Stimulated activated CD4-positive, alpha-beta T cell treated with anti-CD3 and anti-CD28 coated beads, Interleukin-2, amount 100 ng/mL, for 48 hours (primary cell): ENCODE results near the gene RD3L.
"Not testable (repeated sequence)": the region's sequence is repeated elsewhere in the genome, so short reads cannot be mapped to it uniquely, and the experiment has no call there.

Source experiments
- DNase-seq, 2 donors: peaks; one replicate each; pipeline ENCODE4 v3.0.0-alpha.2; 2020

The RD3L gene

DNA sequence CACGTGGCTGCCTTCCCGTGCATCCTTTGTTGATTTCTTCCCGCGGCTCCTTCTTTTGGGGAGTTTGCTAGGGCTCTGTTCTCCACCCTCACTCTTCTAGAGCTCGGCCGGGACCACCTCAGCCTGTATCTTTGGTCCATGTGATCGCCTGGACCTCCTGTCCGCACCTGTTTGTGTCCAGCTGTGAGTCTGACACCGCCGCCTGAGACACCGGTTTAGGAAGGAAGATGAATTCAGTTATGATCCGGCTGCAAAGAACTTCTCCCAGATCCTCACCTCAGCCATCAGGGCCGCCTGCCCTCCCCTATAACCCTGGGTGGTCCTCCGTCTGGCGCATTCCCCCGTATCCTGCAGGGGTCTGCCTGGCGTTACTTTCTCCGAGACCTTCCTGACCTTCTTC, 14.8 kb downstream of the RD3L start:
- no peak for DNase-seq

DNA sequence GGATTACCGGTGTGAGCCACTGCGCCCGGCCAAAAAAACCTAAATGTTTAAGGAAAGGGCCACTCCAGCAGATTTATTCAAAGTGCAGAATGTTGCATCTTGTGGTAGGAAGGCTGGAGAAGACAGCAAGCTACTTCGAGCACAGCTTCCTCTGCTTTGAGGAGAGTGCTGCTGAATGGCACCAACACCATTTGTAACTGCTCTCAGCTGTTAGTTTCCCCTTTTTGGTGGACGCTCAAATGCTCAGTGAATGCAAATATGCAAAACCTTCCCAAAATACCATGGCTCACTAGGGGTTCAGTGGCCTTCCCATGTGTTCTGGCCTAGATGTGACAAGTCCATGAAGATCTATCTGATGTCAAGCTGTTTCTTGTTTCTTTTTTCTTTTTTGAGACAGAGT, 17.0 kb downstream of the RD3L start:
- no peak for DNase-seq

DNA sequence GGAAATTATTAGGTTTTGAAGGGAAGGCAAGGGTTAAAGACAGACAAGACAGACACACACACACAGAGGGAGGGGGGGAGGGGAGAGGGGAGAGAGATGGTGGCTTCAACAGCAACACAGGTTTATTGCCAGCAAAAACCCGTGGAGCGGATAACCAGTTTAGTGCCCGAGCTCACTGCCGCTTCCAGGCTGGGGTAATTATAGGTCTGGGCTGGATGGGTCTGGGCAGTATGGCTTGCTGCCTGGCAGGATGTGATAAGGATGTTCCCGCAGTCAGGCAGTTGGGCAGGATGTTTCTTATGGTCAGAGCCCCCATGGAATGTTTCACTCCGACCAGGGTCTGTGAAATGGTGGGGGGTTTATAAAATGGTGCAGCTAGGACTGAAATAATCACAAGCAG, 18.5 kb downstream of the RD3L start:
- no peak for DNase-seq

DNA sequence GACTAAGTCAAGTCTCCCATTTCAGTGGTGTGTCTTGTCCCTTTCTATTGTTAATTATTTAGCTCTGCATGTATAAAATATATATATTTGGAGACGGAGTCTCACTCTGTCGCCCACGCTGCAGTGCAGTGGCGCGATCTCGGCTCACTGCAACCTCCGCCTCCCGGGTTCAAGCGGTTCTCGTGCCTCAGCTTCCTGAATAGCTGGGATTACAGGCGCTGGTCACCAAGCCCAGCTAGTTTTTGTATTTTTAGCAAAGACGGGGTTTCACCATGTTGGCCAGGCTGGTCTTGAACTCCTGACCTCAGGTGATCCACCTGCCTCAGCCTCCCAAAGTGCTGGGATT, 20.5 kb downstream of the RD3L start:
- DNase-seq, result not testable (repeated sequence)

DNA sequence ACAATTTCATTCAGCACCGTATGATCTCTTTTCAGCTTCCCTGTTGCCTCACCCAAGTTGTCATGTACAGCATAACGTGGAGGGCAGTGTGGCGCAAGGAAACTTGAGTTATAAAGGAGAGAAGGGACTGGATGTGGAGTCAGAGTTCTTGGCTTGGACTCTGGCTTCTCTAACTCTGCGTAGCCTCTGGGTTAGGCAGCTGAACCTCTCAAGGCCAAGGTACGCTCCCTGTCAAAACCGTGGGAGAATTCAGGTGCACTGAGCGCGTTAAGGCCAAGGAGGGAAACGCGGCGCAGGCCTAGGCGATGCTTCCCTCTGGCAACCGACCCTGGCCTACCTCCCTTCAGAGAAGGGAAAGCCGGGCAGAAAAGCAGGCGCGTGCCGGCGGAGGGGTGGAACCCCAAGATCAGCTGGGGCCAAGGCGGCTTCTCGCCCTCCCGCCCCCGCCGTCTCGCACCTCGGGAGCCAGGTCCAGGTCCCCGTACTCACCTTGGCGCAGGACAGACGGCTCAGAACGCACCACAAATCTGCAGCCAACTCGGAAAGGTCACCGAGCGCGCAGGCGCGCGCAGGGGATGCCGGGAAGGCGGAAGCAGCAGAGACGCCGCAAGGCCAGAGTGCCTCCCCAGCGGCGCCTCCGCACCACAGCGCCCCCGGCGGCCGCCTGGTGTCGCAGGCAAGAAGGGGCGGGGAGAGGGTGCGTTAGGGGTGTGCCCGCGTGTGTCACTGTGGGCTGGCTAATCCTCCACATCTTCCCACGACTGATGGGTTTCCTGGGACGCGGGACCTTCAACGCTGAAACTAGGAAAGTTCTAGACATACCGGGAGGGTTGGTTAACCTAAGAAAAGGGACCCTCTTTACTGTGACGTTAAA, 21.1 kb downstream of the RD3L start:
- peak; percentile 93 to 95 for DNase-seq

DNA sequence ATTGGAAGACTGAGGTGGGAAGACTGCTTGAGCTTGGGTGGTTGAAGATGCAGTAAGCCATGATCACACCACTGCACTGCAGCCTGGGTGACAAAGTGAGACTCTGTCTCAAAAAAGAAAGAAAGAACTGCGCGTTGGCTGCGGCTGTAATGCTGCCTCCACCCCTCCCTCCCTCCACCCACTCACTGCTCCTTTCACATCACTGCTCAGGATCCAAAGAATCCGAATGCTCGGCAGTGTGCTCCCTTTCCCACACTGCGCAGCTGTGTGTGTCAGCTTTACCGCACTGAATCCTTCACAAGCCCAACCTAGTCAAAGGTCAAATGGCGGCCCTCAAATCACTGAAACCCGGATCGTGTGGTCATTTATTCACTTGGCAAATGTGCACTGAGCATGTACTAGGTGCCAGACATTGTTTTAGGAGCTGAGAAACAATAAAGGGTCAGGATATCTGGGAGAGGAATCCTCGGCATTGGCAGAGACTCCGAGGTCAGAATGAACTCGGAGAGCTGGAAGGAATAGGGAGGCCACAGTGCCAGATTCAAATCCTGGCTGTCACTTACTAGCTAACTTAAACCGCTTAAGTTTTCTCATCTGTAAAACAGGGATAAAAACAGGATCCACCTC, 25.6 kb downstream of the RD3L start:
- DNase-seq, result no peak

DNA sequence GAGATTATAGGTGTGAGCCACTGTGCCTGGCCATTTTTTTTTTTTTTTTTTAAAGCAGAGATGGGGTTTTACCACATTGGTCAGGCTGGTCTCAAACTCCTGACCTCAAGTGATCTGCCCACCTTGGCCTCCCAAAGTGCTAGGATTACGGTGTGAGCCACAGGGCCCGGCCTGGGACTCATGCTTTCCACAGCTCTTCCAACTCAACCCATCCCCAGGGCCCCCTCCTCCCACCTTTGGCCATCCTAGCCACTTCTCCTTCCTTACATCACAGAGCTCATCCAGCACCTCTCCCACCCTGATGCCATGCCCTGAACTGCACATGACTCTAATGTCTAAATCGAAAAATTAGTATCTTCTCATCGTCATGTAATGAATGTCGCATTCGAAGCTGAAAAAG, 26.7 kb downstream of the RD3L start:
- DNase-seq, result no peak

DNA sequence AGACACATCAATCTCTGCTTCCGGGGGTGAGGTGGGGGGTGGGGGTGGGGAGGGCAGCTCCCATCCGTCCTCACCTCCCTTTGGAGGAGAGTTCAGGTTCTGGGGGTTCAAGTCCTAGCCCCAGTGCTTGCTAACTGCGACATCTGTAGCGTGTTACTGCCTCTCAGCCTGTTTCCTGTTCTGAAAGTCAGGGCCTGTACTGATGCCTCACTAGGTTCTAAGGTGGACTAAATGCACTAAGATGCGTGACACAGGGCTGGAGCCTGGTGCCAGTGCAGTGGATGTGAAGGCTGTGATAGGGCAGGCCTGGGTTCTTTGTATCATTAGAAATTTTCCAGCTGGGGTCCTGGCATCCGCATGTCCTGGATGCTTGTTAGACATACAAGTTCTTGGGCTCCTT, 31.3 kb downstream of the RD3L start:
- no peak for DNase-seq

DNA sequence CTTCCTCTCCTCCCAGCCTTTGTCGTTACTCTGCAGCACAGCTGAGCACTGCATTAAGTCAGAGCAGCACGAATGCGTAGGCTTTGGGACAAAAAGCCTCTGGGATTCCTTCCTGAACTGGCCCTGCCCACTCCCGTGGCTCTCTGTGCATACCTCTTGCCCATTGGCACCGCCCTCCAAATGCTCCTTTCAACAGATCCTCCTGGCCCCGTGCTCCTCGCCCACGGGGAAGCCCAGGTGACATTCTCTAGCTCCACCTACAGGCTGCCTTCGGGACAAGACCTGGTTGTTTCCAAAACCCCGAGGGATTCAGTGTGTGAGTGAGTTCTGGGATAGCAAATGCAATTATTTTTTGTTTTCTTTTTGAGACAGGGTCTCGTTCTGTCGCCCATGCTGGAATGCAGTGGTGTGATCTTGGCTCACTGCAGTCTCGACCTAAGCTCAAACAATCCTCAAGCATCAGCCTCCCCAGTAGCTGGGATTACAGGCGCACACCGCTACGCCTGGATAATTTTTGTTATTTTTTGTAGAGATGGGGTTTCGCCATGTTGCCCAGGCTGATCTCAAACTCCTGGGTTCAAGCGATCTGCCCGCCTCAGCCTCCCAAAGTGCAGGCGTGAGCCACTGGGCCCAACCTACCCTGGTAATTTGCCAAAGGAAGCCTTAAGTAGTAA, 31.9 kb downstream of the RD3L start:
- peak; percentile 69 to 72 for DNase-seq

DNA sequence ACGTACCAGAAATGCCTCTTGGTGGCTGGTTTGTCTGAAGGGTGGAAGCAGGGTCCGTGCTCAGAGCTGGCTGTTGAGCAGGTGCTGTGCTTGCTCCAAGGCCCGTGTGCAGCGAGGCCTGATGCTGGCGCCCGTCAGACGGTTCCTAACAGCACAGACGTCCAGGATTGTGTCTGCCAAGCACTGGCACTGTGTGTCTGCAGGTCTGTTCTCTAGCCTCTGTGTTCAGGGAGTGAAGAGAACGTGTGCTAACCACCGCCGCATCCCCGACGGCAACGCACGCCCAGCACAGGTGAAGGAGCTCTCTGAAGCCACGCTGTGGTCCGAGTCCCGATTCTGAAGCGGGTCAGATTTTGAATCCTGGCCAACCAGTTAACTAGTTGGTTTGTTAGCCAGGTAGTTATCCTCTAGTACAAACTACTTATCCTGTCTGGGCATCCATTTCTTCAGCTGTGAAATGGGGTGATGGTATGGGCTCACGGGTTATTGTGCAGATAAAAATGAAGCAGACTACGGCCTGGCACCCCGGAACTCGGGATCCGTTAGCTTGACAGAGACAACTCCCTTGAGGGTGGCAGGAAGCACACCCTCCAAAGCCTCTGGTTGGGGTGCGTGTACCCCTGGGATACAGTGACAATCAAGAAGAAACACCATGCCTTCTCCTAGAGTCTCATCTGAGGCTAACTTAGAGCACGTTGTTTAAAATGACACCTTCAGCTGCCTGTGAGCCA, 32.6 kb downstream of the RD3L start:
- DNase-seq, result no peak

DNA sequence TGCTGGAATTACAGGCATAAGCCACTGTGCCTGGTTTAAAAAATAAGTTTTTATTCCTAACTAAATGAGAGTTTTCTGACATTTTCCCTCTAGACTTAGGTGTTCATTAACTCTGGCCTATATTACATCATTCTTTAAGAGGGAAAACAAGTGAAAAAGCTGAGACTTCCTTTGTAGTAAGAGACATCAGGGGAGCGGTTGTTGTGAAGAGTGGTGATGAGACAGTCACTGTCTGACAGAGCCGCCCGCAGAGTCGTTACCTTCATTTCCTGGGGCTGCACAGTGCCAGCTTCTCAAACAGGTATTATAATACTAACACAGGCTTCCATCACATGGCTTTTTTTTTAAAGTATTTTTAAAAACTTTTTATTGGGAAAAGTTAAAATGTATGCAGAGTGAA, 33.7 kb downstream of the RD3L start:
- peak in 1 of 2 donors; percentile 9 for DNase-seq

DNA sequence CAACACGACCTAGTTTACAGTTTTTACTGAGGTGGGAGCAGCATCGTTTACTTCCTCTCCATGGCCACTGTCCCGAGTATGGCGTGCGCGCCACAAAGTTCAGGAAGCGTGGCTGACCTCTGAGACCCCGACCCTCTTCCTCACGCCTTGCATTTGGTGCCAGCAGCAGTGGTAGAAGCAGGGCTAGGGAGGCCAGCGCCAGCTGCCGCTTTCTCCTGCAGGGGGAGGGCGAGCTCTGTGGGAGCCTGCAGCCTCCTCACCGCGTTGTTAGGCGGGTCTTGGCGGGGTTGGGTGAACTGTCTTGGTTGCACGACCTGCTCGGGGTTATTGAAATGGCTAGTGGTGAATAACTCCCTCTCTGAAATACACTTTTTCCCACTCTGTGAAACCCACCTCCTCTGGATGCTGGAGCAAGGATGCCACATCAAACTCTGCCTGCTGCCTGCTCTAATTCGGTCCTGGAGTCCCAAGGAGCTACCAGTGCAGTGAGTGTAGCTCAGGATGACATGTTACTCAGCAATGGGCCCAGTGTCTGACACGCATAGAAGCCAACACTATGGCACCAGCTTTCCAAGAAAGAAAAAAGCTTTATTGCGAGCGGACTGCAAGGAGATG, 36.4 kb downstream of the RD3L start:
- DNase-seq, result no peak

DNA sequence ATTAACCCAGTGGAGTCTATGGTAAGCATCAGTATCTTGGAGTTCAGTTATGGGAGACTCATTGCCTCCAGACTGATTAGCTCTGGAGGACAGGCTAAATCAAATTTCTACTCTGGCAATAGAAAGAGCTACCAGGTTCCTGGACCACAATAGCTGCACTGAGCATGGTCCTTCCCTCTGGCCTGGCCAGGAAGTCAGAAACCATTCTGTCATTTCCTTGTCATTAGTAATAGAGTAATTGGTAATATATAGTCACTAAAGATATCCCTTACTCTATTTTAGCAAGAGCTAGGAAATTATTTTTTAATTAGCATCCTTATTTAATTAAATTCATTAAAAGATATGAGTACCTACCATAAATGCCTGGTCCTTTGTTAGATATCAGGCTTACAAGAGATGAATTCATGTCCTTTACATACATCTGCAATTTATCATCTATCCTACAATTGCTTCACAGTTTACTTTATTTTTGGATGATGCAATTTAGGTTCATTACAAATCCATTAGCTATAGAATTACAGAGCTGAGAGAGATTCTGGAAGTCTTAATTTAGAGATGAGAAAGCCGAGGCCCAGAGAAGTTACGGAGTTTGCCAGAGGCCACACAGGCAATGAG, 37.7 kb downstream of the RD3L start:
- DNase-seq, result no peak

DNA sequence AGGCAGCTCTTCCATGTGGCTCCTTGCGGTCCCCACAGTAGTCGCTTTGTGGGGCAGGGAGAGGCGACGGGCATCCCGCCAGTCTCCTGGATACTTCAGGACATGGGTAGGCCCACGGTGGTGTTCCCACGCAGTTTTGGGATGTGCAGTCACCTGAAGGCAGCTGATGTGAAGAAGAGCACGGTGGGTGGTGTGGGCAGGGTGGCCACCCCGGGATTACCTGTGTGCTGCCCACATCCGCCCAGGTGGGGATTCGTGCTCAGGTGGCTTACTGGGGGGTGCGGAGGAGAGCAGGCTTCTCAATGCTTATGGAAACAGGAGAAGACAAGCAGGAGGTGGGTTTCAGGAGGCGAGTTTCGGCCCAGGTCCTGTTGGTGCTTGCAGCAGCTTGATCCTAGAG, 42.5 kb downstream of the RD3L start:
- DNase-seq, result no peak

DNA sequence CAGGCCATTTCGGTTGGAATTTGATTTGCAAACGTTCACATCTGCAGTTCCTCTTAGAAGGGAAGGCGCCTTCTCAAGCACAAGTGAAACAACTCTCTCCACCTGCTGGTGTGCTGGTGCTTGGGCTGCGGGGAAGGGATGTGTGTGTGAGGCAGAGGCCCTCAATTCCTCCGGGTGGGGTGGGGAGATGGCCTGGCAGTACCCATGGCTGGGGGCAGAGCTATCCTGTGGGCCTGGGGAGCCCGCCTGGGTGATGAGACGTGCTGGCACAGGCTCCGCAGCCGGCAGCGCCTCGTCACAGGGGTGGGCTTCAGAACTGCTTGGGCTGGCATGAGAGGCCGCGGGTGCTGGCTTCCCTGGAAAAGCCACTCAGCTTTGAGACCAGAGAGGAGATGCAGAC, 43.0 kb downstream of the RD3L start:
- DNase-seq, result no peak

DNA sequence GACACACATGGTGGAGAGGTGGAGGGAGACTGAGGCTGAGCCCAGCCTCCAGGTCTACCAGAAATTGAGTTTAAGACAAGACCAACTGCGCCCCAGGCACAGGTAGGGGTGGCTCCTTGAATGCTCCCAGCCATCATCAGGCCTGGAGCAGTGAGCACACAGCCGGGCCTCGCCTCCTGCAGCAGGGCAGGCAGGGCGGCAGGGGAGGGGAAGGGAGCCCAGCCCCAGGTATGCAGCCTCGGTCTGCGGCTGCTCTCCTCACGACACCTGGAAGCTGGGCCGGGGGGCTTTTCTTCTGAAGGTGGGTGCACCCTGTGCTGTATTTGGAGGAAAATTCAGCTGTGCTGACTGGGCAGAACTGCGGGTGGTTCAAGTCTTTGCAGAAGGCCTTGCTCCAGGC, 43.6 kb downstream of the RD3L start:
- no peak for DNase-seq

DNA sequence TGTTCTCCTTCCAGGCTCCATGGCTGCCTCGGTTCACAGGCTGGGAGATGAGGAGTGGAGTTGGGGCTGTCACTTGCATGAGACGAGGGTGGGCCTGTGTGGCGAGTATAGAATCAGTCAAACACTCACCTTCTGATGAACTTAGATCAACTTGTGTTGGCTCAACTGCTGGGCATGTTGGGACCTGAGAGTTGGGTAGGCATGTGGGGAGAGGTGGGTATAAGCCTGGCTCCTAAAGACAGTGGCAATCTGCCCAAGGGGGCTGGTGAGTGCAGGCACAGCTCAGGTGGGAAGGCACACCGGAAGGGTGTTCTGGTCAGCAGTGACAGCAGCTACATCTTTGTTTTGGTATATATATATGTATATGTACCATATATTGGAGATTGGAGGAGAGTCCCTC, 44.1 kb downstream of the RD3L start:
- no peak for DNase-seq

DNA sequence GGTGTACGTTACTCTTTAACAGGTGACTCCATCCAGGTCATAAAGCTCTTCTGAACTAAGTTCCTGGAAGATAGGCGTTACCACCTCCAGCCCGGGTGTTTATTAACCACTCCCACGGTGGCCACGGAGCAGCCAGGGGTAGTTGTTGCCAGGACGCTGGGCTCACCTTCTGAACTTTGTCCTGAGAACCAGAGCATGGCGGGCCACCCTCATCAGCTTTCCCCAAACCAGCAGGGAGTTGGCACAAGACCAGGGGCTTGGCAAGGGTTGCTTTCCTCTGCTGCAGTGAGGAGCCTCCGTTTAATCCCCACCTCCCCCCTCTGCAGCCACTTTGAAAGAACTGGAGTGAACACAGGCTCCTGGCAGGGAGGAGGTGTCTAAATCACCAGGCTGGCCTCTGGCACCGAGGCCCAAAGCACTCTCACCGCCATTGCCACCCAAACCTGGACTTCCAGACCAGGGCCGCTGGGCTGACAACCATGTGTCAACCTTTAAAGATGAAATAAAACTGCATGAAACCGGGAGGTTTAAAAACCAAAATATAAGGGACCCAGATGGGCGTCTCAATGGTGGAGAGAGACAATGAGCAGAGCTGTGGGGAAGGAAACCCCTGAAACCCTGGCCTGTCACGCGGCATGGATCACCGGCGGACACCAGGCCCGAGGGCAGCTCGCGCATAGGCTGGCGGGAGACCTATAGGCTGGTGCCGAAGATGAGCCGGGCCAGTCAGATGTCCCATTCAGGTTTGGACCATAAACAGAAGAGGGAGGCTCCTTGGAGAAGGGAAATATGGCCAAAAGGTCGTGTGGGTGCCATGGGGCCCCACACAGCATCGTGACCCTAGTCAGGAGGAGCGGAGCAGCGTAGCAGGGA, 45.0 kb downstream of the RD3L start:
- DNase-seq, result no peak

DNA sequence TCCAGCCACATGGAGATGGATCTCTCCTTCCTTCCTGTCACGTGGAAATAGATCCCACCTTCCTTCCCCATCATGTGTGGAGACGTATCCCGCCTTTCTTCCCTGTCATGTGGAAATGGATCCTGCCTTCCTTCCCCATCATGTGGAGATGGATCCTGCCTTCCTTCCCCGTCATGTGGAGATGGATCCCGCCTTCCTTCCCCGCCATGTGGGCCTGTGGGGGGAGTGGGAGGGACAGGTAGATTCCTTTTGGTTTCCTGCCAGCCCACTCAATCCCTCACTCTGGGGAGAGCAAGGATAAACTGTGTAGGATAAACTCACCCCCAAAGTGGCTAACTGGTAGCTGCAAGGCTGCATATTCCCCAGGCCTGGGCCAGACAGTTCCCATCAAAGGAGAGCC, 45.8 kb downstream of the RD3L start:
- DNase-seq, result no peak

DNA sequence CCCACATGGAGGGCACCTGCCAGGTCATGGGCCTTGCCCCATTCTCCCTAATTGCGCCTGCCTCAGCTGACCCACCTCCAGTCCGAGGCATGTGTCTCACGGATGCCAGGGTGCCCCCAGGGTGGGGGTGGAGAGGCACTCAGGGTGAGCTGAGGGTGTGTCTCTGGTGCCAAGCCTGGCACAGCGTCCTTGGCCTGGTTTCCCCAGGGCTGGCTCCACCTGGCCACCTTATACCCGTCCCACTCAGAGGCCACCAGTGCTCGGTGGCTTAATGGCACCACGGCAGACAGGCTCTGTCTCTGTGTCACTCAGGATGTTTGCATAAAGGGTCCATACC, 47.6 kb downstream of the RD3L start:
- no peak for DNase-seq

DNA sequence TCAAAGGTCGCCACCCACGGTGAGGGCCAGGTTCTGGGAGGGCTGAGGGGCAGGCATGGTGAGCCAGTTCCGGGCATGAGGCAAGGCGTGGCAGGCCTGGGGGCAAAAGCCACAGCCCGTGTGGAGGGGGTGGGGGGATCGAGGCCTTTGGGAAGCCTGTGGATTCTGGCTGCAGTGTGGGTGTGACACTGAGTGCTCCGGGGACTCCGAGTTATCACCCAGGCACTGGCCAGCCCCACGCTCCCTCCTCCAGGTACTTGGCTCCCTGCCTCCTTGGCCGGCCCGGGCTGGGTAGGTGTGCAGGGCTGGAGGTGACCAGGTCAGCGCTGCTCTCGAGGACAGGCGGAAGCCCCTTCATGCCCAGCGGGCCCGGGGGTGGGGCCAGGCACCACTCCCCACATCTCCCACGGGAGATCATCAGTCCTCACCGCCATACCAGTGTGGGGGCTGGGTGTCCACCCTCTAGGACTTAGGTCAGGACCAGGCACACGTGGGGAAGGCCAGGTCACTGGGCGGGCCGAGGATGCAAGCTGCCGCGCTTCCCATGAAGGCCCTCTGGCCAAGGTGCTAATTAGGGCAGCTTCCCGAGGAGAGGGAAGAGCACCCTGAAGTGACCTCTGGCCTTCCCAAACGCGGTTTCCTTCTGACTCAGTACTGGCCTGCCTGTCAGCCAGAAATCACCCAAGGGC, 48.2 kb downstream of the RD3L start:
- no peak for DNase-seq
